ENCODE data around the gene DENND1B. TPM values are rescaled to one million over a fixed set of nuclear protein-coding genes. Genes with fewer than 3 reads are reported as not detected.

The DENND1B gene
- total RNA-seq, 1 experiment from 2014 or later: 6.3 TPM

GRCh38 chr1:197671920-197672319, 103.4 kb downstream of the DENND1B start:
- no peaks in the 10 kb centered on the region for H3K9me3 Mint-ChIP-seq
- Histone ChIP-seq H2BK12ac (ENCODE audit: insufficient read length, low read depth, low read length) (no peak overlapping the region), H2BK120ac (ENCODE audit: low read depth, low read length, poor library complexity, severe bottlenecking) (no peak overlapping the region), H3K9me3 (ENCODE audit: control insufficient read depth, low read depth, low read length) (no peaks in the 10 kb centered on the region), H3K4ac (ENCODE audit: low read depth, low read length) (no peak overlapping the region), H3K27ac (ENCODE audit: insufficient read length, low read depth, low read length) (no peak overlapping the region), H3T11ph (ENCODE audit: low read length) (no peak overlapping the region), H2BK5ac (ENCODE audit: insufficient read length, low read length) (no peak overlapping the region), H3K18ac (ENCODE audit: insufficient read length, low read depth, low read length) (no peak overlapping the region), H3K79me1 (ENCODE audit: insufficient read depth, low read depth, low read length, poor library complexity, severe bottlenecking) (no peaks in the 10 kb centered on the region), H3K4me2 (ENCODE audit: insufficient read depth, insufficient read length, low read length) (no peak overlapping the region), H3K23ac (ENCODE audit: insufficient read length, low read depth, low read length) (no peak overlapping the region), H3K4me1 (ENCODE audit: insufficient read depth, low read length) (no peaks in the 10 kb centered on the region), H2BK15ac (ENCODE audit: low read depth, low read length) (no peak overlapping the region), H3K56ac (ENCODE audit: insufficient read length, low read depth, low read length) (no peak overlapping the region), H2AK5ac (ENCODE audit: insufficient read length, low read length) (no peak overlapping the region), H3K27me3 (ENCODE audit: insufficient read depth, low read length) (no peaks in the 10 kb centered on the region), H4K5ac (ENCODE audit: insufficient read length, low read depth, low read length) (no peak overlapping the region), H2AFZ (ENCODE audit: low read length) (no peak overlapping the region), H3K14ac (ENCODE audit: insufficient read depth, low read length) (no peak overlapping the region), H3K23me2 (ENCODE audit: insufficient read length, low read depth, low read length, poor library complexity, severe bottlenecking) (no peaks in the 10 kb centered on the region), H4K91ac (ENCODE audit: insufficient read length, low read depth, low read length) (no peak overlapping the region), H3K9ac (ENCODE audit: extremely low read depth, insufficient read length, low read length) (no peak overlapping the region), H4K8ac (replicated peaks; ENCODE audit: insufficient read length, low read depth, low read length) (no peak overlapping the region), H4K20me1 (ENCODE audit: control insufficient read depth, insufficient read depth, insufficient read length) (no peaks in the 10 kb centered on the region), H2BK20ac (ENCODE audit: low read depth, low read length, poor library complexity, severe bottlenecking) (no peak overlapping the region), H3K79me2 (ENCODE audit: insufficient read depth, low read length) (no peaks in the 10 kb centered on the region)
- TF ChIP-seq CTCF (conservative IDR thresholded peaks at IDR 0.05): no peak
- no CpG with 5 or more reads among the region's 1 CpG for WGBS (ENCODE audit: extremely low coverage, insufficient read length, low lambda C conversion rate)
- no peak for DNase-seq
- no peaks in the 10 kb centered on the region for H3K36me3 Mint-ChIP-seq (ENCODE audit: insufficient read depth in 1 of 3, low read depth in 3 of 3)
- no peak overlapping the region for H3K4me3 Mint-ChIP-seq
- no peak overlapping the region for H3K27ac Mint-ChIP-seq
- H3K27me3 Mint-ChIP-seq (ENCODE audit: low read depth): no peaks in the 10 kb centered on the region
- H3K4me1 Mint-ChIP-seq: peaks cover 11% of the 10 kb centered on the region in 2 experiments
